Measurements from ENCODE around the gene CEP85. TPM values are rescaled to one million over a fixed set of nuclear protein-coding genes. Genes with fewer than 3 reads are reported as not detected.
A peak's percentile ranks its signal among the peaks of the same experiment; 100 is the strongest.

CEP85 gene
- total and polyA plus RNA-seq, 9 of the 15 experiments (the other 6 are each of a cell fraction or from before 2014, with no cell fraction given) = 42.1 to 140 (median 92.6) TPM

- no peak within 1 kb of the TSS for H3K4me3 ChIP-seq
- 0 out of 2 replicates have a peak, but pooled peaks cover 6% of the 10 kb centered on the region for H4K20me1 ChIP-seq (replicated peaks; ENCODE audit: control insufficient read depth, insufficient read depth, low read length)
- in situ Hi-C loops (cut with MboI) = no loop called here
- H3K27me3 ChIP-seq (ENCODE audit: control insufficient read depth in 2 of 2, insufficient read depth in 2 of 2, low read length in 2 of 2) = no peaks in the 10 kb centered on the region
- POLR2A ChIA-PET = interaction anchor here (0.6 to 1.4 kb wide), 5 partner anchors 9 to 25 kb away, joined by 3 to 8 read pairs (median 3); partner anchors contain the start of gene ZNF593
- no peaks in the 10 kb centered on the region for H3K9me1 ChIP-seq (ENCODE audit: control insufficient read depth, insufficient read depth, low read length)
- no peak within 1 kb of the TSS for H3K4me2 ChIP-seq (ENCODE audit: insufficient read depth, low read length)
- BruUV-seq (replicated peaks) = no TSS peak
- H3K4me1 ChIP-seq (replicated peaks in 1 of 2; ENCODE audit: control insufficient read depth in 2 of 2, insufficient read depth in 2 of 2, low read length in 2 of 2) = peaks cover 0 to 23% of the 10 kb centered on the region in 2 experiments; a peak in 2 of 5 replicates
- ATAC-seq (peak; percentile 87), FAIRE-seq (peak; percentile 76), DNase-seq (ENCODE audit: extremely low read depth in 1 of 4, low spot score in 3 of 4) (peak; percentile 73 to 75 (median 74))
- H3K36me3 ChIP-seq (ENCODE audit: control insufficient read depth, insufficient read depth, low read length) = no peaks in the 10 kb centered on the region
- peak within 1 kb of the TSS; percentile 75 for H2AFZ ChIP-seq (ENCODE audit: low read depth, low read length)
- WGBS (ENCODE audit: insufficient coverage, low coverage, missing lambda C conversion rate) = 45% methylated on average over 15 of the region's 16 CpGs
- no peaks in the 10 kb centered on the region for H3K9me3 ChIP-seq (replicated peaks; ENCODE audit: control insufficient read depth, insufficient read depth, low read depth, low read length)
- intact Hi-C loops (cut with micrococcal nuclease) = loop anchor here (1.0 kb wide), 4 partner anchors 43 to 201 kb away; no protein-coding TSS in a partner anchor
- H3K9ac ChIP-seq (ENCODE audit: insufficient read depth in 1 of 2, low read depth in 2 of 2, low read length in 2 of 2) = peak within 1 kb of the TSS in 1 of 2 experiments; percentile 56; a peak in 1 of 4 replicates
- H3K79me2 ChIP-seq (ENCODE audit: control insufficient read depth, insufficient read depth, low read length) = no peaks in the 10 kb centered on the region
- no peak within 1 kb of the TSS for H3K27ac ChIP-seq (ENCODE audit: extremely low read depth, low read depth, low read length)
- CTCF ChIA-PET (ENCODE audit: low intra/inter-chr PET ratio) = interaction anchor here (0.7 to 1.6 kb wide), 4 partner anchors 44 to 201 kb away, joined by 3 to 4 read pairs (median 4); partner anchors contain the start of gene CEP85
- TF ChIP-seq JUNB (CRISPR knock-in tag; conservative IDR thresholded peaks at IDR 0.05) (no peak), KAT8 (IDR thresholded peaks at IDR 0.05; ENCODE audit: low read depth) (no peak), ATF2 (CRISPR knock-in tag; IDR thresholded peaks at IDR 0.05) (no peak), IFI16 (CRISPR knock-in tag; IDR thresholded peaks at IDR 0.05) (no peak), ARID1B (IDR thresholded peaks at IDR 0.05) (no peak), ZNF121 (CRISPR knock-in tag; conservative IDR thresholded peaks at IDR 0.05) (no peak), DEAF1 (CRISPR knock-in tag; IDR thresholded peaks at IDR 0.05) (0 out of 2 replicates have a peak, but pooled peaks have one; percentile 10), ZBTB1 (CRISPR knock-in tag; IDR thresholded peaks at IDR 0.05; ENCODE audit: borderline replicate concordance, low read depth) (no peak), SMC3 (conservative IDR thresholded peaks at IDR 0.05; ENCODE audit: insufficient read depth, low read depth, low read length) (peak; percentile 56), ZEB2 (IDR thresholded peaks at IDR 0.05) (no peak), FOSL1 (tag; conservative IDR thresholded peaks at IDR 0.05) (no peak), ZNF274 (IDR thresholded peaks at IDR 0.05; ENCODE audit: borderline replicate concordance, low read depth, low read length) (no peak)
Measured at GRCh38 chr1:26190373-26190987, 43.5 kb upstream of the CEP85 start, which contains the start of gene CATSPER4. Gene CATSPER4, plus strand, starts transcription at chr1:26190602. Its CDS starts 26 bp downstream, at chr1:26190628.

Measured in K562 (cell line).